NCI-H1930 (cell line): ENCODE measurements around the gene SLC25A47.
"Not testable (repeated sequence)": the region's sequence is repeated elsewhere in the genome, so short reads cannot be mapped to it uniquely, and the experiment has no call there.

Source experiments
- DNase-seq, 2 experiments: peaks; one replicate each; lab custom pipeline; 2025; lab: John Stamatoyannopoulos, UW

The SLC25A47 gene

GRCh38 chr14:100305324-100306100 lies 17.6 kb upstream of the SLC25A47 start:
- DNase-seq: no peak

DNA sequence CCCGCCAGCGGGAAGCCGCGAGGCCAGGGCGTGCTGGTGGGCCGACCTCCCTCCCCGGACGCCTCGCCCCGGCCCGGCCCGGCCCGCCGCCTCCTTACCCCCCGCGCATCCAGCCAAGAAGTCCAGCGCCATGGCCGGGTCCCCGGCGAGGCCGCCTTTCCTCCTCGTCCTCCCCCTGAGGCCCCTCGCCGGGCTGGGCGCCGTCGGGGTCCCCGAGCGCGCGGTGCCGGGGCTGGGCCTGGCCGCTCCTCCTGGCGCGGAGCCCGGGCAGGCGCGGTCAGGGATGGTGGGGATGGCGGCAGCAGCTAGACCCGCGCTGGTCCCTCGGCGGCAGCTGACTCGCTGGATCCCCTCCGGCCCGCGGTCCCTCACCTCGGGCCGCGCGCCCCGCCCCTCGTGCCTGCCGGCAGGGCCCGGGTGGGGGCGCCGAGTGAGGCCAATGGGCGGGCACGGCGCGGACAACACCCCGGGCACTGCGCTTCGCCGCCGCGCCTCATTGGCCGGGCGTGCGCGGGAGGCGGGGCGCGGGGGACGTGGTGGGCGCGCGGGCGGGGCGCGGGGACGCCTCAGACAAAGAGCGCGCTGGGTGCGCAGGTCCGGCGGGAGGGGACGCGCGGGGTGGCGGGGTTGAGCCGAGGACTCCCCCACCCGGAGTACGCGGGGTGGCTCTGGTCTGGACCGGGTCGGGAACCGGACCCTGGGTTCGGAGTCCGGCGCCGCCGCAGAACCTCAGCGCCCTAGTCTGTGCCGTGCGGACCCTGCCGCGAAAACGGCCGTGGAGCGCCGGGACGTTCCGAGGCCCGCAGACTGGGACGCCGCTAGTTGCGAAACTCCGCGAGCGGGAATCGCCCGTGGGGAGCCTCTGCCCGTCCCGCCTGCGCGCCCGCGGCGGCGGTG lies 16.8 kb upstream of the SLC25A47 start, which contains the start of gene SLC25A29:
TSS of gene SLC25A29 (minus strand) at position 344 of the 897 bp plus-strand sequence. CDS start at position 132, 212 bp downstream.
- peak; percentile 86 to 93 for DNase-seq

GRCh38 chr14:100306998-100307765 lies 16.0 kb upstream of the SLC25A47 start:
- no peak for DNase-seq

GRCh38 chr14:100307766-100308426 lies 15.2 kb upstream of the SLC25A47 start:
- no peak for DNase-seq

GRCh38 chr14:100308427-100308792 lies 14.7 kb upstream of the SLC25A47 start:
- not testable (repeated sequence) for DNase-seq

DNA sequence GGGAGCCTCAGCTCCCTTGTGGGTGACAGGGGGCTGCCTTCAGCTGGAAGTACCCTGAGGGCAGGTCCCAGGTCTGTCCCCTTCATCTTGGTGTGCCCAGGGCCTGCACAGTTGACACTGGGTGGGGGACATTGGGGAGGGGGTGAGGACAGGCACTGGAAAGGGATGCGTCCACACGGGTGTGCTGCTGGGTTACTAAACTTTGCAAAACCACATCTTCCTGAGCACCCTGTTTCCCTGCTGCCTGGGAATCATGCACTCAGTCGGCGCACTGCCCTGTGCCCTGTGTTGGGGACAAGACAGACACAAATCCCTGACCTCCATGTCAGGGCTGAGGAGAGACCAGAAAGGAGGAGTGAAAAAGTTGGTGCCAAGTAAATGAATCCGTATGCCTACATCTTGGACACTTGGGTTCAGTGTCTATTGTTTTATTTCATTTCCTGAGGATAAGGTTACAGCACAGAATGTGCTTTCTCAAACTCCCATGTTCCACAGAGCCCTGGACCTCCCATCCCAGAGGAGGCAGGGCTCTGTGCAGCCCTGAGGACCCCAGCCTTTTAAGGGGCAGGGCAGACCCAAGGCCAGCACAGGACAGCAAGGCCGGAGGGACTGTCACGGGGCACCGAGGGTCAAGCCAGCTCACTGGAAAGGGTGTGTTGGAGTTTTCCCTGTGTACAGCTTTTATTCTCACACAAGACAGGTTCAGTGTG lies 14.0 kb upstream of the SLC25A47 start:
- DNase-seq: no peak

DNA sequence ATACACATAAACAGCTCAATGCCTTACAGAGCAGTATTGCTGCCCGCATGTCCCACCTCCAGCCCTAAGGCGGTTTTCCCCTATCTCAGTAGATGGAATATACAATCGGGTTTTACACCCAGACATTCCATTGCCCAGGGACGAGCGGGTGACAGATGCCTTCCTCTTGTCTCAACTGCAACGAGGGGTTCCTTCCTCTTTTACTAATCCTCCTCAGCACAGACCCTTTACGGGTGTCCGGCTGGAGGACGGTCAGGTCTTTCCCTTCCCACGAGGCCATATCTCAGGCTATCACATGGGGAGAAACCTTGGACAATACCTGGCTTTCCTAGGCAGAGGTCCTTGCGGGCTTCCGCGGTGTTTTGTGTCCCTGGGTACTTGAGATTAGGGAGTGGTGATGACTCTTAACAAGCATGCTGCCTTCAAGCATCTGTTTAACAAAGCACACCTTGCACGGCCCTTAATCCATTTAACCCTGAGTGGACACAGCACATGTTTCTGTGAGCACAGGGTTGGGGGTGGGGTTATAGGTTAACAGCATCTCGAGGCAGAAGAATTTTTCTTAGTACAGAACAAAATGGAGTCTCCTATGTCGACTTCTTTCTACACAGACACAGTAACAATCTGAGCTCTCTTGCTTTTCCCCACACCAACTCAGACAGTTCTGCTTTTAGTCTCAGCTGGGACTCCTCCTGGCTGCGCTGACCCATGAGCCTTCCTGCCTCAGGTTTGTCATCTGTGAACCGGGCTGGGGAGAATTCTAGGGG lies 10.8 kb upstream of the SLC25A47 start:
- DNase-seq: not testable (repeated sequence)

- no peak for DNase-seq
These were observed 10.2 kb upstream of the SLC25A47 start for GRCh38 chr14:100312877-100313400.

DNA sequence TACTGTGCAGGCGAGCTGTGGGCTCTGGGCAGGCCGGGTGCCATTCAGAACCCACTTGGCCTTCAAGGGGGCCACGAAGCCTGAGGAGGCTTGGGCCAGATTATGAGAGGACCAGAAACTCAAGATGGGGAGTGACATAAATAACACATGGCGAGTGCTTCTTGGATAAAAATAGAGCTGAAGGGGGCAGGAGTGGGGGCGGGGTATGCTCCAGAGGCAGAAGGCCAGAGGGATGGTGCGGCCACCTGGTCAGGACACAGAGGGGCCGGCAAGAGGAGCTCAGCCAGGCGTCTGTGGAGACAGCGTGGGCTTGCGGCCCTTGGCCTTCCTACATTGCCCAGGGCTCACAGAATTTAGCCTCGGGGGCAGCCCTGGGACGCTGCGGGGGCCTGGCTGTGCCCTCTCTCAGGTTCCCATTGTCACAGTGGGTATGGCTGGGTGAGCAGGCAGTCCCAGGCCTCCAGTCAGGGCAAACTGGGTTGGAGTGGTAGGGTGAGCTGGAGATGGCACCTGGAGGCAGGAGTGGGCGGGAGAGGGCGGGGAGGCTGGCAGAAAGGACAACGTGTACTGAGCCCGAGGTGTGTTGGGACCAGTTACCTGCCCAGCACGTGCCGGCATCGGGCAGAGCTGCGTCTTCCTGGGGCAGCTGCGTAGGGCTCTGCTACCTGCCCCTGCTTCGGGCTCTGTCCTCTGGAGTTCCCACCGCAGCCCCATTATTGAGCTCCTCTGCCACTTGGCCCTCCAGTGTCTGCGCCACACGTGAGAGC lies 9.5 kb upstream of the SLC25A47 start:
- no peak for DNase-seq

DNA sequence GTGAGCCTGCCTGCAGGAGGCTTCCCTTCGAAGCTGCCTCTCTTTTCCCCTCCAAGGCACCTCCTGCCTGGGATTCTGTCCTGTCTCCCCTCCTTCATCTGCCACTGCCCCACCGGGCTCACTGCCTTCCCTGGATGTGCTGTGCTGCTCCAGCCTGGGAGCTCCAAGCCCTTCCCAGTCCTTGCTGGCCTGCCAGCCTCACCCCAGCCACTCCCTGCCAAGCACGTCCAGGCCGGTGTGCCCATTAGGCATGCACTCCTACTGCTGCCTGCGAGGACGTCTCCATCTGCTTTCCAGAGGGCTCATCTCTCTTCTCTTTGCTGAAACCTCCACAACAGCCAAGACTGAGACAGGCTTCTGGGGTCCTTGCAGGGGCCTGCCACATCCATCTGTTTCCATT lies 8.4 kb upstream of the SLC25A47 start:
- DNase-seq: no peak

DNA sequence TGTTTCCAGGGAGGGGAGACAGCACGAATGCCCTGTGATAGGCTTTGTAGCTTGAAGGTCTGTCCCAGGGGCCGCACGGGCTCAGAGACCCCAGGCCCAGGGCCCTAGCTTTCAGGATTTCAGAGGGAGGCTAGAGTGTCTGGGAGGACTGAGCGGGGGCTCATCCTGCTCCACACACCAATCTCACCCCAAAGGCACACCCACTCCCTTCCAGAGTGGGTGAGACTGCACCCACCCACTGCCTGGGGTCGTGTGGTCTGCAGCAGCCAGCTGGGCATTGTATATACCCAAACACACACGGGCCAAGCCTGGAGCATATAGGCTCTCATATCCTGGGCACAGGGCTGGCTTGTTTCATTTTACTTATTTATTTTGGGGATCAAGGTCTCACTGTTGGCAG lies 5.8 kb upstream of the SLC25A47 start:
- no peak for DNase-seq

GRCh38 chr14:100317912-100318808 lies 5.0 kb upstream of the SLC25A47 start:
- DNase-seq: peak; percentile 25 to 35

DNA sequence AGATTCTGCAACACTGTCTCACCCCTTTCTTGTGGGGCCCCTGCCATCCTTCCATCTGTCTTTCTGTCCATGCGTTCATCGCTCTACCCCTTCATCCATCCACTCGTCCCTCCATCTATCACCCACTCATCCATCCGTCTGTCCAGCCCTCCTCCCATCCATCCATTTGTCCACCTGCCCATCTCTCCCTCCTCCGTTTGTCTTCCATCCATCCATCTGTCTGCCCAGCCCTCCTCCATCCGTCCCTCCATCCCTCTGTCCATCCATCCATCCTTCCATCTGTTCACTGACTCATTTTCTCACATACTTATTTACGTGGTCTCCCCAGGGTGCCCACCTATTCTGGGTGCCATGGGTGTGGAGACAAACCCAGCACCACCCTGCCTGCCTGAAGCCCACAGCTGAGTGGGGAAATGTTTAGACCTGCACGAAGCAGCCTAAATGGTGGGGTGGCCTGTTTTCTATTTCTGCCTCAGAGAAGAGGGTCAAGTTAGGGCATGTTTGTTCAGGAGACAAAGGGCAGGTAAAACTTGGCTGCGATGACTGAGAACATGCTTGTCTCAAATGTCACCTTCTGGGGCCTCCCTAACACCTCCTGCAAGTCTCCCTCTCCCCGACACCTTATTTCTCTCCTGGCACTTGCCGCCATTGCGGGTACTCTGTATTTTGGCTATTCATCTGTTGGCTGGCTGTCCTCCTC lies 2.8 kb upstream of the SLC25A47 start:
- DNase-seq: no peak

- DNase-seq: no peak
These were observed 1.5 kb upstream of the SLC25A47 start for GRCh38 chr14:100321473-100322137.

DNA sequence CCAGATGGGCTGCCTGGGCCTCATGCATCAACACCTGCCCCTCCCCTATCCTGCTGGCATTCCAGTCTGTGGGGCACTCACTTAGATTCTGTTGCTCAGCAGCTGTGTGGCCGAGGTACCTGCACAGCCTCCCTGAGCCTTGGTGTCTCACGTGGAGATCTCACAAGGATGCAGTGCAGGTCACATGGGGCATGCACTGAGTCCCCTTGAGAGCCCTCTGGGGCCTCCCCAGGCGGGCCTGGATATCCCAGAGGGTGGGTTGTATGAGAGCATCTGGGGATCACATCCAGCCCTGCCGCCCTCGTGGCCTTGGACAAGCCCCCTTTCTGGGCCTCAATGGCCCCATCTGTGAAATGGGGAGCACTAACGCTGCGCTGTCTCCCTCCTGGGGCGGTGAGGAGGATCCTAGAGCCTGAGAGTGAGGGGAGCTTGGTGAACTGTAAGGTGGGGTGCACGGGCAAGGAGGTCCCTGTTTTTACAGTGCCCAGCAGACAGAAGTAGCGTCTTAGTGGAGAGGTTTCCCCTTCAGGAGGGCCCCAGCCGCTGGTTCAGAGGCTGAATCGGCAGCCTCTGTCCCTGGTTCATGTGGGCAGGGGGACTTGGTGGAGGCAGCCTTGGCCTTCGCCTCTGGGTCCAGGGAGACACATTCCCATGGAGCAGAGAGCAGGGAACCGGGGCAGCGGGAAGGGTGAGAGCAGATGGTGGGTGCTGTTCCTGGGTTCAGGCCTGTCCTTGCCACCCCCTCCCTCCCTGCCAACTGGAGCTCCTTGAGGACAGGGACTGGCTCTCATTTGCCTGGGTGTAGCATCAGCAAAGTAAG lies 791 bp upstream of the SLC25A47 start:
- no peak for DNase-seq

DNA sequence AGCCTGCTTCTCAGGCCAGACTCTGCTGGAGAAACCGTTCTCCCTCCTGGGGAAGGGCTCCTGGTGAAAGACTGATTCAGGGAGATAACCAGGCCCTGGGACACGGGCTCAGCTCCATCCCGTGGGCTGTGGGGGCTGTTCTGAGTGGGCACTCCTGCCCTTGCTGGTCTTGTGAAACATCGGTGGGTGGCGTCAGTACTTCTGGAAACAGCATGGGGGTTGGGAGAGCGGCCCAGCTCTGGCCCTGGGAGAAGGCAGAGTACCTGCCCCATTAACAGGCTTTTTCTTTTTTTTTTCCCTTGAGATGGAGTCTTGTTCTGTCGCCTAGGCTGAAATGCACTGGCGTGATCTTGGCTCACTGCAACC lies 786 bp downstream of the SLC25A47 start:
- no peak for DNase-seq
